Hippocampal formation (tissue), 2 donors: ENCODE data around the gene CTNNA2.

ENCODE experiments used
- DNase-seq, 2 donors: peaks; one replicate each; lab custom pipeline; 2025; lab: John Stamatoyannopoulos, UW

Gene CTNNA2

GRCh38 chr2:80393991-80394390 is 881.1 kb downstream of the CTNNA2 start:
- DNase-seq = no peak

- peak in 1 of 2 donors; percentile 21 for DNase-seq
These were observed 882.4 kb downstream of the CTNNA2 start for GRCh38 chr2:80395251-80395650.

- peak in 1 of 2 donors; percentile 25 for DNase-seq
These were observed 883.4 kb downstream of the CTNNA2 start for GRCh38 chr2:80396276-80396675.

- no peak for DNase-seq
These were observed 890.2 kb downstream of the CTNNA2 start for GRCh38 chr2:80403081-80403480.

- DNase-seq = no peak
These were observed 894.5 kb downstream of the CTNNA2 start for GRCh38 chr2:80407377-80407776.

- no peak for DNase-seq
These were observed 897.5 kb downstream of the CTNNA2 start for GRCh38 chr2:80410346-80410745.

- no peak for DNase-seq
These were observed 900.3 kb downstream of the CTNNA2 start for GRCh38 chr2:80413136-80413535.

GRCh38 chr2:80417737-80418136 is 904.9 kb downstream of the CTNNA2 start:
- DNase-seq = no peak

- no peak for DNase-seq
These were observed 907.8 kb downstream of the CTNNA2 start for GRCh38 chr2:80420530-80421208.

- no peak for DNase-seq
These were observed 916.4 kb downstream of the CTNNA2 start for GRCh38 chr2:80429251-80429650.

- DNase-seq = no peak
These were observed 925.1 kb downstream of the CTNNA2 start for GRCh38 chr2:80437959-80438358.

GRCh38 chr2:80438686-80439085 is 925.8 kb downstream of the CTNNA2 start:
- no peak for DNase-seq

GRCh38 chr2:80454628-80455027 is 941.8 kb downstream of the CTNNA2 start:
- peak; percentile 75 to 85 for DNase-seq

- no peak for DNase-seq
These were observed 946.2 kb downstream of the CTNNA2 start for GRCh38 chr2:80459028-80459427.

- no peak for DNase-seq
These were observed 948.8 kb downstream of the CTNNA2 start for GRCh38 chr2:80461505-80462197.

- DNase-seq = no peak
These were observed 949.8 kb downstream of the CTNNA2 start for GRCh38 chr2:80462654-80463053.

- DNase-seq = no peak
These were observed 951.4 kb downstream of the CTNNA2 start for GRCh38 chr2:80464275-80464674.

GRCh38 chr2:80467262-80467811 is 954.5 kb downstream of the CTNNA2 start:
- no peak for DNase-seq

- DNase-seq = no peak
These were observed 956.6 kb downstream of the CTNNA2 start for GRCh38 chr2:80469428-80469827.

GRCh38 chr2:80473069-80473468 is 960.2 kb downstream of the CTNNA2 start:
- DNase-seq = no peak

GRCh38 chr2:80473796-80474195 is 960.9 kb downstream of the CTNNA2 start:
- no peak for DNase-seq

- DNase-seq = no peak
These were observed 963.1 kb downstream of the CTNNA2 start for GRCh38 chr2:80475970-80476369.

- no peak for DNase-seq
These were observed 963.8 kb downstream of the CTNNA2 start for GRCh38 chr2:80476535-80477117.
